ENCODE measurements around the gene HMCN1.
A peak's percentile ranks its signal among the peaks of the same experiment; 100 is the strongest.

The HMCN1 gene

DNA sequence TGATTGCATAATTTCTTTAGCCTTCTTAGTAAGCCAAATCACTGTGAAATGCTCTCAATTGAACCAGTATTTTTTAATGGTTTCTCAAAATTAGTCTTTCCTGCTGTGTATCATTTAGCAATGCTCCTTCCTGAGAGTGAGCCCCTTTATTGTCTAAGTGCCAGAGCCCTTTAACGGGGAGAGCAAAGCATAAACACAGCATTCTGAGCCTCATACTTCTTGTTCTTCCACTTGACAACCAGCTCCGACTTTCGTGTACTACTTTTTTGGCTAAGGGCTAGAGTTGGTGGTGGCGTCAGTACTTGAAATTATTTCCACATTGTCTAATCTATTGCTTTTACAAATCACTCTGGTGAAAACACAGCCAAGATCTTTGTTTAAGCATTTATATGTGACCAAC is 341.8 kb downstream of the HMCN1 start:
- no peak for DNase-seq (ENCODE audit: low spot score)
- in situ Hi-C loops (cut with MboI; ENCODE audit: low pct_unique_long_range_greater_than_20kb, low sequenced_read_pairs, unreplicated experiment): no loop called here
- TF ChIP-seq, protein P1, sequence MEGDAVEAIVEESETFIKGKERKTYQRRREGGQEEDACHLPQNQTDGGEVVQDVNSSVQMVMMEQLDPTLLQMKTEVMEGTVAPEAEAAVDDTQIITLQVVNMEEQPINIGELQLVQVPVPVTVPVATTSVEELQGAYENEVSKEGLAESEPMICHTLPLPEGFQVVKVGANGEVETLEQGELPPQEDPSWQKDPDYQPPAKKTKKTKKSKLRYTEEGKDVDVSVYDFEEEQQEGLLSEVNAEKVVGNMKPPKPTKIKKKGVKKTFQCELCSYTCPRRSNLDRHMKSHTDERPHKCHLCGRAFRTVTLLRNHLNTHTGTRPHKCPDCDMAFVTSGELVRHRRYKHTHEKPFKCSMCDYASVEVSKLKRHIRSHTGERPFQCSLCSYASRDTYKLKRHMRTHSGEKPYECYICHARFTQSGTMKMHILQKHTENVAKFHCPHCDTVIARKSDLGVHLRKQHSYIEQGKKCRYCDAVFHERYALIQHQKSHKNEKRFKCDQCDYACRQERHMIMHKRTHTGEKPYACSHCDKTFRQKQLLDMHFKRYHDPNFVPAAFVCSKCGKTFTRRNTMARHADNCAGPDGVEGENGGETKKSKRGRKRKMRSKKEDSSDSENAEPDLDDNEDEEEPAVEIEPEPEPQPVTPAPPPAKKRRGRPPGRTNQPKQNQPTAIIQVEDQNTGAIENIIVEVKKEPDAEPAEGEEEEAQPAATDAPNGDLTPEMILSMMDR (IDR thresholded peaks at IDR 0.05; ENCODE audit: extremely low read depth, insufficient read depth, missing control alignments): no peak

DNA sequence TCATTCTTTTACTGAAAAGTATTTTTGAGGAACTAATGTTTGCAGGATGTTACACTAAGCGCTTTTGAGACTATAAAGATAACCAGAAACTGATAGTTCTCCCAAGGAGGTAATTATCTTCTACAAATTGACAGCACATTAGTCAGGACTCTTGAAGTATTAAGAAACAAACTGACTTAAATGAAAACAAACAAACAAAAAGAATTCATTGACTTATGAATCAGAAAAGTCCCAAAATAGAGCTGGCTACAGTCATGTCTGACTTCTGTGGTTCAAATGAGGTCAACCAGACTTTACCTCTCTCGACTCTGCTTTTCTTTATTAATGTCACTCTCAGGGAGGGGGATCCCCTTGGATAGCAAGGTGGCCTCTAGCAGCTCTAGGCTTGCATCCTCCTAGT is 344.1 kb downstream of the HMCN1 start:
- TF ChIP-seq, protein P1 (IDR thresholded peaks at IDR 0.05; ENCODE audit: extremely low read depth, insufficient read depth, missing control alignments): no peak
- peak; percentile 16 for DNase-seq (ENCODE audit: low spot score)
- in situ Hi-C loops (cut with MboI; ENCODE audit: low pct_unique_long_range_greater_than_20kb, low sequenced_read_pairs, unreplicated experiment): no loop called here

DNA sequence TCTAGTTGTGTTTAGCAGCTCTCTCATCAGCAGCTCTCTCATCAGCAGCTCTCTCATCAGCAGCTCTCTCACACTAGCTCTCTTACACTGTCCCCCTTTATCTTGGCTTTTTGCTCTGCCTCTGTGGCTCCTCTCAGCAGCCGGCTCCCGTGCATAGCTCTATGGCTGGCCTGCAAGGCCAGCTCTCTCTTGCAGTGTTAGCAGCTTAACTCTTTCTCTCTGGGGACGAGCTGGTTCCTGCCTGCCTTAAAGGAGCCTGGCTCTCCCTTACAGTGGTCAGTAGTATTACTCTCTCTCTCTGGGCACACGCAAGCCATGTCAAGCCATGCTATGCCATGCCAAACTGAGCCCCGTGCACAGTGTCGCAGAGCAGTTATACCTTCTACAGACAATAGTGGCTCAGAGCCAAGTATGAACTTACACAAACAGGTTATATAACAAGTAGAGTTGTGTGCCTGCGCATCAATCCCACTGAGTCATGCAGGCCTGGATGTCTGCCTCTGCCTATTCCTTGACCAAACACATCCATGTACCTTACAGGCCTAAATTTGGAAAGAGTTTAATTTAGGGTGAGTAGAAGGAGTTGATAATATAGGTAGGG is 345.0 kb downstream of the HMCN1 start:
- TF ChIP-seq, protein P1 (IDR thresholded peaks at IDR 0.05; ENCODE audit: extremely low read depth, insufficient read depth, missing control alignments): no peak
- DNase-seq (ENCODE audit: low spot score): no peak

DNA sequence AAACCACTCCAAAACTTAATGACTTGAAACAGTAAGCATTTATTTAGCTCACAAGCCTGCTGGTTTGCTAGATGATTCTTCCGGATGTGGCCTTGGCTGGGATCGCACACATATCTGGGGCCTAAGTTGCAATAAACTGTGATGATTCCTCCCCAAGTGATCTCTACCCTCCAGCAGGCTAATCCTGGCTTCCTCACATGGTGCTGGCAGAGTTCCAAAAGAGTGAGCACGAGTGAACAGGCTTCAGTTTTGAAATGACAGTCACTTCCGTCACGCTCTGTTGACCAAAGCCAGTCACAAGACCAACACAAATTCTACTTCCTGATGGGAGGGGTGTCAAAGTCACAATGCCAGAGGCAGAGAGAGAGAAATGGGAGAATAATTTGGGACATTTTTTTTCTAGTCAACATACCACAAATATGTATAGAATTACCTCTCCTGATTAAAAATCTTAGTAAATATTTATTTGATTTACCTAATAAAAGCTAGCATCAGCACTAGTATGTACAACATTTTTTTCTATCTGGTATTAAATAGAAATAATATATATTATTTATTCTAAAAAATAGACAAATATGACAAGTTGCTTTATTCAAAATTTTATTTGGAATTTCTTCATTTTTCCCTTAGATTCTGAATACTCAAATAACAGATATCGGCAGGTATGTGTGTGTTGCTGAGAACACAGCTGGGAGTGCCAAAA is 348.2 kb downstream of the HMCN1 start:
- in situ Hi-C loops (cut with MboI; ENCODE audit: low pct_unique_long_range_greater_than_20kb, low sequenced_read_pairs, unreplicated experiment): no loop called here
- no peak for DNase-seq (ENCODE audit: low spot score)
- TF ChIP-seq, protein P1 (IDR thresholded peaks at IDR 0.05; ENCODE audit: extremely low read depth, insufficient read depth, missing control alignments): no peak

More for the DNA sequence above, 345.0 kb downstream of the HMCN1 start:
- in situ Hi-C loops (cut with MboI; ENCODE audit: low pct_unique_long_range_greater_than_20kb, low sequenced_read_pairs, unreplicated experiment): no loop called here

DNA sequence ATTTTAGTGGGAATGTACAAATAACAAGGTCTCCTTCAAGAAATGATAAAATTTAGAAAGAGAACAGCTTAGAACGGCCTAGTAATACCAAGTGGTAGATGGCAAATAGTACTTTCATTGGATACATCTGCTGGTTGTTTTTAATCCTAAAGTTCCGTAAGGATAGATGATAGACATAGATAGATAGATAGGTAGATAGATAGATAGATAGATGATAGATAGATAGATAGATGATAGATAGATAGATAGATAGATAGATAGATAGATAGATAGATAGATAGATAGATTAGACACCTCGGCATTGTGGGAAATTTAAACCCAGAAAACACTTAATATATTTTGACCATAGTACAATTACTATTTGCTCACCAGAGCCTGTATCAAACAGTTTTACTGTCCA is 352.4 kb downstream of the HMCN1 start:
- DNase-seq (ENCODE audit: low spot score): no peak
- in situ Hi-C loops (cut with MboI; ENCODE audit: low pct_unique_long_range_greater_than_20kb, low sequenced_read_pairs, unreplicated experiment): no loop called here
- TF ChIP-seq, protein P1 (IDR thresholded peaks at IDR 0.05; ENCODE audit: extremely low read depth, insufficient read depth, missing control alignments): no peak

DNA sequence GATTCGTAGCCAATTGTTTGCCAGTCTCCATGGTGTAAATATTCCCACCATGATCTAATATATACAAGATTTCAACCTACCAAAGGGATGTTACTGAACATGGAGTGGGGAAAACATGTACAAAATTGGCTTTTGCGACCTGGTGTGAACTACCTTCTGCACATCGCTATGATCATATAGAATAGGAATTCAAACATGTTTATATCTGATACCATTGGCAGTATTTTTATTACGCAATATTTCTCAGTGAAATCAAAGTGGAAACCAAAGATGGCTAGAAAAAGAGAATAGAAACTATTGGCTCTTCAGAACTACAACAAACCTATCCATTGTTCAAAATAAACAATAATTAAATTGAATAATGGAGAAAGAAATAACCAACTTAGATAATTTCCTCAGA is 355.7 kb downstream of the HMCN1 start:
- DNase-seq (ENCODE audit: low spot score): no peak
- in situ Hi-C loops (cut with MboI; ENCODE audit: low pct_unique_long_range_greater_than_20kb, low sequenced_read_pairs, unreplicated experiment): no loop called here
- TF ChIP-seq, protein P1 (IDR thresholded peaks at IDR 0.05; ENCODE audit: extremely low read depth, insufficient read depth, missing control alignments): no peak

All from GM13977 (cell line).